ENCODE measurements around the gene CAMKK2. TPM values are rescaled to one million over a fixed set of nuclear protein-coding genes. Genes with fewer than 3 reads are reported as not detected.

Gene CAMKK2
- total and polyA plus RNA-seq, 9 of the 15 experiments (the other 6 are each of a cell fraction or from before 2014, with no cell fraction given): 4.3 to 32.0 (median 18.2) TPM

DNA sequence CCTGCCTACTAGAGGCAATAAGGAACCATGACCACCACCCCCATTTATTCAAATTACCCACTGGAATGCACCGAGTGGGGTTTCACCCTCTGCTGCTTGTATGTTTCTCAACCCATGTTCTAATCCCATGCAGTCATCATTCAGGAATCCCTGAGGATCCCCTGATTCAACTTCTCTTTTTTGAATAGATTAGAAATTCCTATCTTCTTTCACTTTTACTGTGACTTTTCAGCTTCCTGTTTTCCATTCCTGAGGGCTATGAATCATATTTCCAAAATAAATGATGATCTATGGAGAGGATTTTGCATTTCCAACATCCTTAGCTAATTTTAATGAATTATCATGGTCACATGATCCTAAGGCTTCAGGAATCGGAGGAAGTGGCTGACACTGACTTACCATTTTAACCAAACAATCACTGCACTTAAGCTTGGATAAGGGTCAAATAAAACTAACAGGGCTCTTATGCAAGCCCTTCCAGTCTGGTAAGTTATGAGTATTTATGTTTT lies 105.9 kb downstream of the CAMKK2 start (continued):
- TF ChIP-seq, protein P1, sequence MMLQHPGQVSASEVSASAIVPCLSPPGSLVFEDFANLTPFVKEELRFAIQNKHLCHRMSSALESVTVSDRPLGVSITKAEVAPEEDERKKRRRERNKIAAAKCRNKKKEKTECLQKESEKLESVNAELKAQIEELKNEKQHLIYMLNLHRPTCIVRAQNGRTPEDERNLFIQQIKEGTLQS (IDR thresholded peaks at IDR 0.05): peak; percentile 79; the same call in 1 of the 2 replicates
- TF ChIP-seq, protein P1 (CRISPR knock-in tag; conservative IDR thresholded peaks at IDR 0.05): no peak
- TF ChIP-seq TEAD4 (IDR thresholded peaks at IDR 0.05; ENCODE audit: low read length) (peak; percentile 60; the same call in 1 of the 2 replicates), TEAD4 (CRISPR knock-in tag; IDR thresholded peaks at IDR 0.05; ENCODE audit: borderline replicate concordance) (no peak), JUND (IDR thresholded peaks at IDR 0.05; ENCODE audit: borderline replicate concordance, low read depth, low read length) (peak; percentile 32; the same call in 1 of the 2 replicates), JUND (tag; IDR thresholded peaks at IDR 0.05; ENCODE audit: borderline replicate concordance, low read depth, low read length) (peak; percentile 59; the same call in 2 of the 3 replicates), JUN (IDR thresholded peaks at IDR 0.05; ENCODE audit: borderline replicate concordance, low read depth, low read length) (peak; percentile 56), JUN (CRISPR knock-in tag; IDR thresholded peaks at IDR 0.05; ENCODE audit: borderline replicate concordance) (peak; percentile 35; the same call in 1 of the 2 replicates), MEF2A (IDR thresholded peaks at IDR 0.05; ENCODE audit: control insufficient read depth, low read depth, low read length) (0 out of 2 replicates have a peak, but pooled peaks have one; percentile 23), HNRNPLL (IDR thresholded peaks at IDR 0.05; ENCODE audit: low read depth, low read length, poor library complexity, severe bottlenecking) (no peak), FOSL1 (tag; conservative IDR thresholded peaks at IDR 0.05) (peak; percentile 78), KDM5B (IDR thresholded peaks at IDR 0.05; ENCODE audit: insufficient replicate concordance, low read depth, low read length) (no peak)

Measured in K562 (cell line).